Breast epithelium (tissue), 3 donors: Measurements from ENCODE around the gene HSPG2.

Experiments used
- CTCF ChIP-seq, 3 donors: fragments of 450-650 bp; IDR thresholded peaks; one replicate each; pipeline ENCODE4 v1.5.1; 2016 to 2017; ENCODE audit warnings: antibody characterized with exemption in 3 of 3, mild to moderate bottlenecking in 3 of 3, moderate library complexity in 3 of 3
- POLR2AphosphoS5 ChIP-seq, 3 donors: sonication (generic); formaldehyde crosslinking; IDR thresholded peaks; one replicate each; pipeline ENCODE4 v1.6.1; 2017; ENCODE audit warnings: antibody characterized with exemption in 3 of 3

GRCh38 chr1:21898326-21899200 lies 38.5 kb downstream of the HSPG2 start:
- TF ChIP-seq POLR2AphosphoS5 (IDR thresholded peaks at IDR 0.05) = no peak
- TF ChIP-seq CTCF (IDR thresholded peaks at IDR 0.05) = no peak
